Lower leg skin (tissue), 4 donors: Measurements from ENCODE around the gene ZBTB33. TPM values are rescaled to one million over a fixed set of nuclear protein-coding genes. Genes with fewer than 3 reads are reported as not detected.
A peak's percentile ranks its signal among the peaks of the same experiment; 100 is the strongest.

ENCODE experiments used
- DNase-seq, 2 donors: peaks; one replicate each; pipeline ENCODE4 v3.0.0-alpha.2; 2019; ENCODE audit warnings: low spot score in 2 of 2
- H3K4me3 ChIP-seq: fragments of 200-600 bp; sonication (generic); 2 replicates; pipeline ENCODE4 v1.5.1; 2017; ENCODE audit warnings: mild to moderate bottlenecking, low read depth; ENCODE audit not compliant: poor library complexity, severe bottlenecking
- POLR2A ChIP-seq, 2 donors: fragments of 450-650 bp; IDR thresholded peaks; one replicate each; pipeline ENCODE4 v1.6.1; 2016 to 2017; ENCODE audit warnings: antibody characterized with exemption in 2 of 2, mild to moderate bottlenecking in 1 of 2, moderate library complexity in 1 of 2
- WGBS, 2 donors: methylation state at CpG; one replicate each; pipeline ENCODE4 v1.1.5; 2018; 5-methylcytosine and 5-hydroxymethylcytosine counted together
- intact Hi-C: fragments of 100-400 bp; cut with DNase I; formaldehyde crosslinking; loops from one replicate; pipeline ENCODE4 v1.15.0; 2023; ENCODE audit warnings: low total_unique reads
- total RNA-seq, 4 donors: library from RNA; depleted of rRNA; stranded (reverse); fragments of >200 nt; gene quantifications; one replicate each; pipeline ENCODE4 v1.1.0, GENCODE V29; 2016
- TF ChIP-seq, protein P1 (sequence below), 3 donors: fragments of 450-650 bp; IDR thresholded peaks; one replicate each; pipeline ENCODE4 v1.5.1; 2016; ENCODE audit warnings: antibody characterized with exemption in 3 of 3, mild to moderate bottlenecking in 3 of 3, moderate library complexity in 2 of 3

ZBTB33 gene
- total RNA-seq, 4 donors from 2014 or later, result 21.6 to 26.8 (median 23.8) TPM

DNA sequence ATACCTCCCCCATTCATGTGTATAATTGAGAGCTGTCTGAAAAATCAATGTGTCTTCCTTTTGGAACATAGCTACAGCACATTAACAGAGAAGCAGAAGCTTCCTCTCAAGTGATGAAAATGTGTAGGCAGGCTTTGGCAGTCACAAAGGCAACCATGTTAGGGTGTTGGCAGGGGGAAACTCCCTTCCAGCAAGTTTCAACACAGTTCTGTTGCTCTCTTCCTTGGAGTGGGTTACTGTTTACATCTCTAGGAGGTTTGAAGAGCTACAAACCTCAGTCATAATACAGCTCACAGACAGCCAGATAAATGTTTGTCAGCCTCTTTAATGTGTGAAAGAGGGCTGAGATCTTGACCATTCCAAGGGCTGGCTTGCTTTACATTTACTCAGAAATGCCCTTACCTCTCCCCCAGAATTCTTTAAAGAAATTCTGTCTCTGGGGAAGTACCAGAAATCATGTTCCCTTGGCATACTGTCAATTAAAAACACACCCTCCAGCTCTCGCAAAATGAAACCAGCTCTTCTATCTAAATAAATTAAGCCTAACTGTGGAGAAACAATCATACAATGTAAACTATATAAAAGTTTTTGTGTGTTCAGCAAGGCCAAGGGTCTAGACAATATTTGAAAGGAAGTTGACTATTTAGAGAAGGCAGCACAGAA lies 18.9 kb downstream of the ZBTB33 start:
- DNase-seq, result peak in 1 of 2 donors; percentile 18
- WGBS, 2 donors, result 13 to 24% methylated on average over 1 of the region's 1 CpG
- intact Hi-C loops, result no loop called here
- TF ChIP-seq, protein P1, sequence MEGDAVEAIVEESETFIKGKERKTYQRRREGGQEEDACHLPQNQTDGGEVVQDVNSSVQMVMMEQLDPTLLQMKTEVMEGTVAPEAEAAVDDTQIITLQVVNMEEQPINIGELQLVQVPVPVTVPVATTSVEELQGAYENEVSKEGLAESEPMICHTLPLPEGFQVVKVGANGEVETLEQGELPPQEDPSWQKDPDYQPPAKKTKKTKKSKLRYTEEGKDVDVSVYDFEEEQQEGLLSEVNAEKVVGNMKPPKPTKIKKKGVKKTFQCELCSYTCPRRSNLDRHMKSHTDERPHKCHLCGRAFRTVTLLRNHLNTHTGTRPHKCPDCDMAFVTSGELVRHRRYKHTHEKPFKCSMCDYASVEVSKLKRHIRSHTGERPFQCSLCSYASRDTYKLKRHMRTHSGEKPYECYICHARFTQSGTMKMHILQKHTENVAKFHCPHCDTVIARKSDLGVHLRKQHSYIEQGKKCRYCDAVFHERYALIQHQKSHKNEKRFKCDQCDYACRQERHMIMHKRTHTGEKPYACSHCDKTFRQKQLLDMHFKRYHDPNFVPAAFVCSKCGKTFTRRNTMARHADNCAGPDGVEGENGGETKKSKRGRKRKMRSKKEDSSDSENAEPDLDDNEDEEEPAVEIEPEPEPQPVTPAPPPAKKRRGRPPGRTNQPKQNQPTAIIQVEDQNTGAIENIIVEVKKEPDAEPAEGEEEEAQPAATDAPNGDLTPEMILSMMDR (IDR thresholded peaks at IDR 0.05), result no peak
- TF ChIP-seq POLR2A (IDR thresholded peaks at IDR 0.05), result no peak
- H3K4me3 ChIP-seq, result no peak overlapping the region

DNA sequence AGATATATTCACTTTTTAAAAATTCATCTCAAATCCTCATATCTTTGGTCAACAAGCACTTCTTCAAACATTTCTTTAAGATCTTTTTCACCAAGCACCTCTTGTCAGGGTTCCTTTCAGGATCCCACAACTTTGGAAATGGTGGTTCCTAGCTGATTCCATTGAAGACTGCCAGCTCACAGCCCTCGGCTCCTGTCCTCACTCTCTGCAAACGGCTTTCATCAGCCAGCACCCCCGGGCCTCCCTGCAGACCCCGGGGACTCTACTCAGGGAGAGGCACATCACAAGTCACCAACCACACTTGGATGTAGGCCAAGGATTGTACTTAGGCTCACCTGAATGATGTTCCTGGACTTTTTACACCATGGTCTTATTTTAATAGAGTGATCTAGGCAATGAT lies 20.0 kb downstream of the ZBTB33 start:
- H3K4me3 ChIP-seq, result no peak overlapping the region
- TF ChIP-seq, protein P1 (IDR thresholded peaks at IDR 0.05), result no peak
- no peak for TF ChIP-seq POLR2A (IDR thresholded peaks at IDR 0.05)
- DNase-seq, result no peak
- WGBS, 2 donors, result 37 to 66% methylated on average over 4 of the region's 4 CpGs
- intact Hi-C loops, result no loop called here

DNA sequence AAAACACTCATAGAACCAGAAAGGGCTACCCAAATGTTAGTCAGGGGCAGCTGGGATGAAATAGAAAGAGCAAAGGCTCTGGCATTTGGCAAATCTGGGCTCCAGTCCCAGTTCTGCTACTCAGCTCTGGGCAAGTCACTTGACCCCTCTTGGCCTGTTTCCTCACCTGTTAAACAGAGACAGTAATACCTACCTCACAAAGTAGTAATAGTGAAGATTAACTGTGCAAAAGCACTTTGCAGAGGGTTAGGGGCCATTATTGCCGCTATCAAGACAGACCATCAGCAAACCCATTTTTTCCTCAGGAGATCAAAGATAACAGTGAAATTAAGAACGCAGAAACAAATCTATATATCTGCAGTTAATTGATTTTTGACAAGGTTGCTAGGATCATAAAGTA lies 20.6 kb downstream of the ZBTB33 start:
- 64 to 67% methylated on average over 2 of the region's 2 CpGs for WGBS, 2 donors
- TF ChIP-seq, protein P1 (IDR thresholded peaks at IDR 0.05), result no peak
- TF ChIP-seq POLR2A (IDR thresholded peaks at IDR 0.05), result no peak
- intact Hi-C loops, result no loop called here
- DNase-seq, result no peak
- H3K4me3 ChIP-seq, result no peak overlapping the region

DNA sequence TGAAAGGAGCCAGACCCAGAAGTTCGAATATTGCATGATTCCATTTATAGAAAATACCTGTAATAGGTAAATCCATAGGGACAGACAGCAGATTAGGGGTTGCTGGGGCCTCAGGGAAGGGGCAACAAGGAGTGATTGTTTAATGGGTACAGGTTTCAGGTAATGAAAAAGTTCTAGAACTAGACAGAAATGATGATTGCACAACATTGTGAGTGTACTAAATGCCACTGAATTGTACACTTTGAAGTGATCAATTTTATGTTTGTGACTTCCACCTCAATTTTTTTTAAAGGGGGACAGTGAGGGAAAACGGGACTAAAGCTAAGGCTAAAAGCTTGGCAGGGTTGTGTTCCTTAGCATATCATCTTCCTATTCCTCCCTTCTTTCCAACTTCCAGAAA lies 23.5 kb downstream of the ZBTB33 start:
- intact Hi-C loops, result no loop called here
- no peak for DNase-seq
- 39 to 70% methylated on average over 2 of the region's 2 CpGs for WGBS, 2 donors
- no peak overlapping the region for H3K4me3 ChIP-seq
- TF ChIP-seq, protein P1 (IDR thresholded peaks at IDR 0.05), result no peak
- TF ChIP-seq POLR2A (IDR thresholded peaks at IDR 0.05), result no peak

DNA sequence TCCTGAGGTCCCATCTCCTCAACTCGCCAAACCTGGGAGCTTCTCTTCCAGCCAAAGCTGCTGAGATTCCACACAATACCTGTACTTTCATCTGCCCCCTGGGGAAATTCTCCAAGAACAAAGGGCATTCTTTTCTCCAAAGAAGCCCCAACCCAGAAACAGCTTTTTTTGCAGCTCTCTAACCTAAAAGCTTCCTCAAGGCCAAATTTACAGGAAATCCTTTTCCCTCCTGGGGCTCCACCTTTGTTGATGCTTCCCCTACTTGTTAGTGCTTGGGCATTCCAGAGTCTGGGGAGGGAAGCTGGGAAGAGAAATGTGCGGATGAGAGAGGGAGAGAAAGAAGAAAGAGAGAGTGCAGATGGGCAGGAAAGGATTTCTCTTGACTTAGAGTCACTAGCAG lies 24.3 kb downstream of the ZBTB33 start:
- intact Hi-C loops, result no loop called here
- 39 to 78% methylated on average over 2 of the region's 2 CpGs for WGBS, 2 donors

More for the DNA sequence above, 24.3 kb downstream of the ZBTB33 start:
- no peak overlapping the region for H3K4me3 ChIP-seq
- DNase-seq, result no peak
- TF ChIP-seq POLR2A (IDR thresholded peaks at IDR 0.05), result no peak
- TF ChIP-seq, protein P1 (IDR thresholded peaks at IDR 0.05), result no peak
